CD4-positive, alpha-beta T cell treated with Interleukin-21 for 1 hour (primary cell): Measurements from ENCODE around the gene PIEZO2.
"Not testable (repeated sequence)": the region's sequence is repeated elsewhere in the genome, so short reads cannot be mapped to it uniquely, and the experiment has no call there.

Experiments used
- DNase-seq: peaks from one replicate; pipeline ENCODE4 v3.0.0-alpha.2; 2020

PIEZO2 gene

GRCh38 chr18:10923141-10923540, 226.2 kb downstream of the PIEZO2 start:
- no peak for DNase-seq

GRCh38 chr18:10922712-10923111, 226.7 kb downstream of the PIEZO2 start:
- DNase-seq, result not testable (repeated sequence)

GRCh38 chr18:10920309-10920708, 229.1 kb downstream of the PIEZO2 start:
- not testable (repeated sequence) for DNase-seq

- DNase-seq, result no peak
These were observed 229.5 kb downstream of the PIEZO2 start for GRCh38 chr18:10919851-10920250.

GRCh38 chr18:10916865-10917264, 232.5 kb downstream of the PIEZO2 start:
- DNase-seq, result no peak

- no peak for DNase-seq
These were observed 233.0 kb downstream of the PIEZO2 start for GRCh38 chr18:10916387-10916786.

GRCh38 chr18:10915748-10916147, 233.6 kb downstream of the PIEZO2 start:
- DNase-seq, result not testable (repeated sequence)

- not testable (repeated sequence) for DNase-seq
These were observed 234.8 kb downstream of the PIEZO2 start for GRCh38 chr18:10914610-10915009.

GRCh38 chr18:10913919-10914318, 235.4 kb downstream of the PIEZO2 start:
- no peak for DNase-seq

GRCh38 chr18:10912790-10913545, 236.4 kb downstream of the PIEZO2 start:
- no peak for DNase-seq

GRCh38 chr18:10909724-10910123, 239.6 kb downstream of the PIEZO2 start:
- no peak for DNase-seq

GRCh38 chr18:10908760-10909159, 240.6 kb downstream of the PIEZO2 start:
- no peak for DNase-seq

- DNase-seq, result no peak
These were observed 241.6 kb downstream of the PIEZO2 start for GRCh38 chr18:10907749-10908148.

GRCh38 chr18:10901329-10901728, 248.0 kb downstream of the PIEZO2 start:
- no peak for DNase-seq

GRCh38 chr18:10900435-10900834, 248.9 kb downstream of the PIEZO2 start:
- DNase-seq, result no peak

- no peak for DNase-seq
These were observed 249.9 kb downstream of the PIEZO2 start for GRCh38 chr18:10899481-10899880.

- DNase-seq, result no peak
These were observed 250.9 kb downstream of the PIEZO2 start for GRCh38 chr18:10898417-10898974.

GRCh38 chr18:10896851-10897250, 252.5 kb downstream of the PIEZO2 start:
- DNase-seq, result no peak

- no peak for DNase-seq
These were observed 253.4 kb downstream of the PIEZO2 start for GRCh38 chr18:10895976-10896375.

GRCh38 chr18:10894501-10894900, 254.9 kb downstream of the PIEZO2 start:
- no peak for DNase-seq

- DNase-seq, result no peak
These were observed 255.6 kb downstream of the PIEZO2 start for GRCh38 chr18:10893761-10894160.

GRCh38 chr18:10893196-10893595, 256.2 kb downstream of the PIEZO2 start:
- no peak for DNase-seq

GRCh38 chr18:10892786-10893185, 256.6 kb downstream of the PIEZO2 start:
- DNase-seq, result no peak

- no peak for DNase-seq
These were observed 259.3 kb downstream of the PIEZO2 start for GRCh38 chr18:10890022-10890421.

GRCh38 chr18:10878703-10879102, 270.7 kb downstream of the PIEZO2 start:
- DNase-seq, result no peak
